HFF-Myc (cell line): ENCODE results near the gene SLC44A3.
A peak's percentile ranks its signal among the peaks of the same experiment; 100 is the strongest.

ENCODE experiments used
- DNase-seq: peaks from one replicate; pipeline ENCODE4 v3.0.0-alpha.2; 2011; ENCODE audit warnings: low read depth; ENCODE audit errors: extremely low read depth
- H3K4me3 ChIP-seq: replicated peaks from 2 replicates; pipeline ENCODE4 v1.5.1; 2011; ENCODE audit warnings: low read depth, mild to moderate bottlenecking, control low read depth, low read length
- TF ChIP-seq, protein P1 (sequence below): IDR thresholded peaks from 2 replicates; pipeline ENCODE4 v1.5.1; 2012; ENCODE audit warnings: mild to moderate bottlenecking, low read depth, low read length, control low read depth; ENCODE audit errors: missing control alignments

Gene SLC44A3

DNA sequence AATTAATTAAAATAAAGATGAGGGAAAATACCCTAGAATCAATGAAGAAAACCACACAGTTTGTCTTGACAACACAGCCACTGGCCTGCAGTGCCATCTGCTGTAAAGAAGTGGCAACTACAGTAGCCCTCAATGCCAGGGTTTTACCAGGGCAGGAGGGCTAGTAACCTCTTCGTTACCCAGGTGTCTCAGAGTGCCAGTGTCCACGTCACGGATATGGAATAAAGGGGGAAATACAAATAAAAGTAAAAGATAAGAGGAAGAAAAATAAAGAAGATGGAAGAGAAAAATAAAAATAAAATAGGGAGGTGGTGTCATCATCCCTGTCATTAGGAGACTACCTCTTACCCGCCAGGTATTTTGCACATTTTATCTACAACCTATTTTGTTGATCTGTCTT is 14.2 kb upstream of the SLC44A3 start:
- H3K4me3 ChIP-seq = peak overlapping the region; percentile 16; the same call in 1 of the 2 replicates
- TF ChIP-seq, protein P1, sequence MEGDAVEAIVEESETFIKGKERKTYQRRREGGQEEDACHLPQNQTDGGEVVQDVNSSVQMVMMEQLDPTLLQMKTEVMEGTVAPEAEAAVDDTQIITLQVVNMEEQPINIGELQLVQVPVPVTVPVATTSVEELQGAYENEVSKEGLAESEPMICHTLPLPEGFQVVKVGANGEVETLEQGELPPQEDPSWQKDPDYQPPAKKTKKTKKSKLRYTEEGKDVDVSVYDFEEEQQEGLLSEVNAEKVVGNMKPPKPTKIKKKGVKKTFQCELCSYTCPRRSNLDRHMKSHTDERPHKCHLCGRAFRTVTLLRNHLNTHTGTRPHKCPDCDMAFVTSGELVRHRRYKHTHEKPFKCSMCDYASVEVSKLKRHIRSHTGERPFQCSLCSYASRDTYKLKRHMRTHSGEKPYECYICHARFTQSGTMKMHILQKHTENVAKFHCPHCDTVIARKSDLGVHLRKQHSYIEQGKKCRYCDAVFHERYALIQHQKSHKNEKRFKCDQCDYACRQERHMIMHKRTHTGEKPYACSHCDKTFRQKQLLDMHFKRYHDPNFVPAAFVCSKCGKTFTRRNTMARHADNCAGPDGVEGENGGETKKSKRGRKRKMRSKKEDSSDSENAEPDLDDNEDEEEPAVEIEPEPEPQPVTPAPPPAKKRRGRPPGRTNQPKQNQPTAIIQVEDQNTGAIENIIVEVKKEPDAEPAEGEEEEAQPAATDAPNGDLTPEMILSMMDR = peak; percentile 97
- peak; percentile 30 for DNase-seq

DNA sequence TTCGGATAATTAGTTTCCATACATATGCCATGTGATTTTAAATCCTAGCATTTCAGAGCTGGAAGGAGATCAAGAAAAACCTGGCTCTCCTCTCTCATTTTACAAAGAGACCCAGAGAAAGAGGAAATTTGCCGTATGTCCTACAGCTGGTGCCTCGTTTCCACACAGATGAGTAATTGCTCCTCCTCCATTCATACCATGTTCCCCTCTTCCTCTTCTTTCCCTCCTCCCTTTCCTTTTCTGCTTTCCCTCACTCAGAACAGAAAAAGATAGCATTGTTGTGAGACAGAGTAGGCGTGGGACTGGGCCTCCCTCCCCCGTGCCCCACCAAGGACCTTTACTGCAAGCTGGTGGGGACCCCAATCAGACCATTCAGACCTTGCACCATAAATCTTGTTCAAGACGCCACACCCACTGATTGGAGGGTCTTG is 13.7 kb upstream of the SLC44A3 start:
- H3K4me3 ChIP-seq = peak overlapping the region; percentile 16; the same call in 1 of the 2 replicates
- DNase-seq = peak; percentile 37

DNA sequence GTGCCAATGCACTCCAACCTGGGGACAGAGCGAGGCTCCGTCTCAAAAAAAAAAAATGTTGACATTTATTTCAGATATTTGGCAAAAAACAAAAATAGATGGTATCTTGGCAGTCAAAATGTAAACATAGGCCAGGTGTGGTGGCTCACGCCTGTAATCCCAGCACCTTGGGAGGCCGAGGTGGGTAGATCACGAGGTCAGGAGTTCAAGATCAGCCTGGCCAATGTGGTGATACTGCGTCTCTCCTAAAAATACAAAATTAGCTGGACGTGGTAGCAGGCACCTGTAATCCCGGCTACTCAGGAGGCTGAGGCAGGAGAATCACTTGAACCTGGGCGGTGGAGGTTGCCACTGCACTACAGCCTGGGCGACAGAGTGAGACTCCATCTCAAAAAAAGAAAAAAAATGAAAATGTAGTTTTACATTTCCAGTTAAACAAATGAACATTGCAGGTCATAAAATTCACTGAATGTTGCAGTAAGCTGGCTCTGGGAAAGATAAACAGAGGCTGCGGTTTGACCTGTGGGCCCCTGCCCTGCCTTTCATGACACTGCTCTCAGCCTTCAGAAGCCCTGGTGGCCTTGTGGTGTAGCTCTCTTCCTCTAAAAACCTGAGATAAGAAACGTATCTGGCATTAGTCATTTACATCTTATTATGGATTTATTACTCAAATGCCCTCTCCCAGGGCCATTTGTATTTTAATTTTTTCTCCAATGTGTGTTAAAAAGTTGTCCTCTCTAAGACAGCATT is 12.2 kb upstream of the SLC44A3 start:
- H3K4me3 ChIP-seq = no peak overlapping the region
- TF ChIP-seq, protein P1 = no peak
- no peak for DNase-seq

More for the DNA sequence above, 13.7 kb upstream of the SLC44A3 start:
- TF ChIP-seq, protein P1 = no peak

DNA sequence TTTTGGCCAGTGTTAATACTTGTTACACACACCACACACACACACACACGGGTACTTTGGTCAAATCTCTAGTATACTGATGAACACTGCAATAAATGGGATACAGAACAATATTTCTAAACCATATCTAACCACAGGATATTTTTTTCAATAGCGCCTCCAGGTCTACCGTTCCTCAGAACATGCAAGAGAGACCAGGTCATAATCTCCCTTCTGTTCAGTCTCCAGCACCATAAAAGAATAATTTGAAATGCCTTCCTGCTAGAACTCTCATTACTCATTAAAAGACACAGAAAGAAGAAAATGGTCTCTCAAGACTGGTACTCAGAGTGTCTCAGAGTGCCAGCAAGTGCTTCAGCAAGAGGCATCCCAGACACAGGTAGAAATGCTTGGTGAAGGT is 11.5 kb upstream of the SLC44A3 start:
- DNase-seq = no peak
- TF ChIP-seq, protein P1 = no peak
- H3K4me3 ChIP-seq = no peak overlapping the region

DNA sequence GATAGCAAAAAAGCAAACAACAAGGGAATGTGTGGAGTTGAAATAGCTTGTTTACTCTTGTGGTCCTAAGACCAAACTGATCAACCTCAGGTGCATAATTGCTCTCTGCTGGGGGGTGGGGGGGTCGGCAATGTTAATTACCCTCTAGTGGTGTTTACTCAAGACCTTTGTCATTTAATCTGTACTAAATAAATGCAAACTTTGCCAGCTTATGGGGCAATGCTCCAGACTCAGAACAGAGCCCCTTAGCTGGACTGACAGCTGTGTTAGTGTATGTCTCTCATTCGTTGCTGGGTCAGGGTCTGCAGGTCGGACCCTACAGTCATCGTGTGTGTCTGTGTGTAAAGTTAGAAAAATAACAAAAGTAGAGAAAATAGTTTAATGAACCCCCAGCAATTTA is 7.2 kb upstream of the SLC44A3 start:
- TF ChIP-seq, protein P1 = no peak
- no peak overlapping the region for H3K4me3 ChIP-seq
- DNase-seq = no peak

DNA sequence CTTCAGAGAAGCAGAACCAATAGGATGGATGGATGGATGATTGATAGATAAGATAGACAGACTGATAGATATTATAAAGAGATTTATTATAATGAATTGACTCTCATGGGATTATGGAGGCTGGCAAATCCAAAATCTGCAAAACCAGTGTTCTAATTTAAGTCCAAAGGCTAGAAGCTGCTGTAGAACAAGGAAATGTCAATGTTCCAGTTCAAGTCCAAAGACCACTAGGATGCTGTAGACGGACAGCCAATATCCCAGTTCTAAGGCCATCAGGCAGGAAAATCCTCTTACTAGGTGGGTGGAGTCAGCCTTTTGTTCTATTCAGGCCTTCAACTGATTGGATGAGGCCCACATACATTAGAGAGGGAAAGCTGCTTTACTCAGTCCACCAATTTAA is 4.1 kb upstream of the SLC44A3 start:
- H3K4me3 ChIP-seq = no peak overlapping the region
- TF ChIP-seq, protein P1 = no peak
- no peak for DNase-seq

DNA sequence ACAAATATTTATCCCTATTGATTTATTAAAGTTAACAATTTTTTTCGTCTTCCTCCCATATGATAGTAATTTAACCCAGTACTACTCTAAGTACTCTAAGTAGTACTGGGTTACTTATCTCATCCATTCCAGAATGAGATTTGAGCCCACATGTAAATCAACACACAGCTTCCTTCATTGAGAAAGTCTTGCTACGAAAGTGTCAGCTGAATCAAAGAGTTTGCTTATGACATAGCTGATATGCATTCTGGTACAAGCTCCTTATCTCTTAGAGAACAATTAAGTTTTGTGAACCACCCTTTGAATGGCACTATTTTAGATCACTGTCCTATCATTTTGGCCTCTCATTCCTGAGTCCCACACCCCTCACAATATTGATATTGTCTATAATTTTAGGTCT is 2.4 kb upstream of the SLC44A3 start:
- no peak for DNase-seq
- TF ChIP-seq, protein P1 = no peak
- no peak overlapping the region for H3K4me3 ChIP-seq
